LHCN-M2 (cell line): ENCODE measurements around the gene DCC. TPM values are rescaled to one million over a fixed set of nuclear protein-coding genes. Genes with fewer than 3 reads are reported as not detected.

Experiments used
- DNase-seq: peaks from one replicate; pipeline ENCODE4 v3.0.0-alpha.2; 2012; ENCODE audit warnings: low read depth
- total RNA-seq: library from RNA; depleted of rRNA; stranded (reverse); fragments of >200 nt; gene quantifications from 2 replicates; pipeline ENCODE4 v1.2.3, GENCODE V29; 2014

Gene DCC
- total RNA-seq, 1 experiment from 2014 or later, result not detected

DNA sequence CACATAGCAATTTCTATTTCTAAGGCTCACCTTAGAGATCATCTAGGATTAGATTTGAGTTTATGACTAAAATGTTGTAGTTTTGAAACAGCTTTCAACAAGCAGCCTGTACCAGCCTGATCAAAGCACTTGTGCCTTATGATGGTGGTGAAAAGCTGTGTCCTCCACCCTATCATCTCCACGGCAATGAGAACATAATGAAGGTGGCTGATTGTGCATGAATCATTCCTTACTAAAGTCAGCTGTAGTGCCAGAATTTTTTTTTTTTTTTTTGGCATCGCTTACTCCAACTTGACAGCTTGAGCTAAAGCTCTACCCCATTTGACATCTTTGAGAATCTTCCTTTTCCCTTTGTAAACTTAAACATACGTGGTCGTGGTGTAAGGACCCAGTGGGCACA is 86.0 kb downstream of the DCC start:
- DNase-seq, result no peak

DNA sequence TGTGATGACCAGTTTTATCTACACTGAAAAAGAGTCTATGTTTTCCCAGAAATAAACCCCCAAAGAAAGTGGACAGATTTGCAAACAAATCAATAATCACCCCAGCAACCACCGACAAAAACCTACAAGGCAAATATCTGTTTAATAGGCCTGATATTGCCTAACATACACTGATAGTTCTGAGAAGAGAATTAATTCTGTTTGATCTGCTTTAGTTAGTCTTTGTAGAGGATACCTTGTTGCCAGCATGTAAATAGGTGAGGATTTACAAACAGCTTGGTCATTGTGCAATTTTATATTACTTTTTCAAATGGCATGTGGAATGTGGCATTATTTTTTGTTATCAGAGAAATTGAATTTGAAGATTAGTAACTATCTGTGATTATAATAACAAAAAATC is 86.5 kb downstream of the DCC start:
- no peak for DNase-seq

DNA sequence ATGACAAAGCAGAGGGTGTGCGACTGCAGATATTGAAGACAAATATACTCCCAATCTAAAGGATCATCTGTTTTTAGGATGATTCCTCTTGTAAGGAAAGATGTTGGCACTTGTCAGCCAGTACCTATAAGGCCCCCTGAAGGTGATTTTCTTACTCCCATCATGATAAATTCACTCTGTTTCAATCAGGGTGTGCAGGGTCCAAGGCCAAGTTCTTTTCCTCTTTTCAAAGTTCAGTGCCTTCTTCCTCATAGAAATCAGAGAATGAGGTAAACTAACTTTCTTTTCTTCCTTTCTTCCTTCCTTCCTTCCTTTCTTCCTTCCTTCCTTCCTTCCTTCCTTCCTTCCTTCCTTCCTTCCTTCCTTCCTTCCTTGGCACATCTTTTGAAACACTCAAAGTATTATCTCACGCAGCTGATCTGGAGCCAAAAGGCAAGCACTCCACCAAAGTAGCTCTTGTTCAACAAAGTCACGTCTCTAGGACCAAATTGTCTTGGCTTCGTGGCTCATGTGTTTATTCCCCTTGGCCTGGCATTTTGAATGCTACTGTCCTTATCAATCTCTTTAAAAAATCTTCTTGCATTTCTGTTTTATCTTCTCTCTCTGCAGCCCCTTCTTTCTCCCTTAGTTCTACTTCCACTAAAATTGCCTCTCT is 87.7 kb downstream of the DCC start:
- DNase-seq, result no peak

DNA sequence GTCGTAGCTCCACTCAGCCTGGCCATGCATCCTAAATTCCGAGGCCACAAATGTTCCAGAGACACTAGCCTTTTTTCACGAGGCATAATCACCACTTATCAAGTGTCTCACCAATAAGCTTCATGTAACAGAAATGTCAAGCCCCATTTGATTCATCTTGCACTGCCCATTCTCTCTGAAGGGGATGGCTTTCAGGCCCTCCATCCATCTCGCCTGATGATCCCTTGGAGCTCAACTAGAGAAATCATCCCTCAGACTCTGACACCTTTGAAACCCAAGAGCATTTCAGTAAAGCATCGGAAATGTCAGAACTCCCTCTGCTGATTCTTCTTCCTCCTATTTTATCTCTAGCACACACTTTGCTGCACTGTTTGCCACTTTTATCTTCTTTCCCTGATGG is 91.7 kb downstream of the DCC start:
- no peak for DNase-seq

DNA sequence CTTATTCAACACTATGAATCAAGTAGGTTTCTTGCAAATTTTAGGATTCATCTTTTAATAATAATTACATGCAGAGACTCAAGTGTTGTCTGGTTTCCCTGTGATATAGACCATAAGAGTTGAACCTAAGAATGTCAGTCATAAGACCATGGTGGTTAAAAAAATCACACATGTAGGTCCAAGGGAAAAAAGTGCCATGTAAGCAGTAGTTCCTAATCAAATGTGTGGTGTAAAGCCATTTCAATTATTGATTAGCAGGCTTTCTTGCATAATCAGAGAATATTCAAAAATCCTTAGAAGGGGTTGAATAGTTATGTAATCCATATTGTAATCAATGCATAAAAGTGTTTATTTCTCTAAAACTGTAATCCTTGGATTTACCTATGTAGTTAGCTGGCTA is 93.8 kb downstream of the DCC start:
- DNase-seq, result no peak

DNA sequence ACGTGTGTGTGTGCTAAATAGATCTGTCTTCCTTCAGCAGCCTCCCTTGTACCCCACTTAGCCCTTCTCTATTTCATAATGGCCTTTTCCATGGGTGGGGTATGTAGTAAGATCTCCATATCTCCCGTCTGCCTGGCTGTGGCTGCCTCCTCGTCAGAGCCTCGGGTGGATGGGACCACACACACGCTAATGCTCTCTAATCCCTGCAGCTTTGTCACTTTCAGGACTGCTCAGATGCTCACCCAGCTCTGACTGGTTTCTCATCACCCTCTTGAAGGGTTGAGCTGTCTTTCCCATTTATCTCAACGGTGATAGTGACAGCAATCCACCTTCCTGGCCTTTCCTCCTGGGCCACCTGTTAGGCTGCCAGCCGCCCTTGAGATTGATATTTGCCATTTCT is 95.3 kb downstream of the DCC start:
- no peak for DNase-seq

DNA sequence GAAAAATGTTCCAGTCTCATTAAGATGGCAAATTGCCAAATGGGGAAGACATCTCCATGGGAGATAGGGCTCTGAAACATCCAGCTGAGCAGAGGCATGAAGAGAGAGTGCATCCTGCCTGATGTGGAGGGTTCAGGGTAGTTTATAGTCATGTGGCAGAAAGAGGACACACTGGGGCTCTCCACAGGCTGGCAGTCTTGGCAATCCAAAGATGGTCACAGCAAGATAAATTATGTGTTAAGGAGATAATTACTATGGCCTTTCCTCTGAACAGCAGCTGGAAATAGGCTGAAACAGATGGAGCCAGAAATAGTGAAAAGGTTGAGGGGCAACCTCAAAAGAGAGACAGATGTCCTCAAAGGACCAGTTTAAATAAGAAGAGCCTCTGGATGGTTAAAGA is 97.2 kb downstream of the DCC start:
- no peak for DNase-seq

DNA sequence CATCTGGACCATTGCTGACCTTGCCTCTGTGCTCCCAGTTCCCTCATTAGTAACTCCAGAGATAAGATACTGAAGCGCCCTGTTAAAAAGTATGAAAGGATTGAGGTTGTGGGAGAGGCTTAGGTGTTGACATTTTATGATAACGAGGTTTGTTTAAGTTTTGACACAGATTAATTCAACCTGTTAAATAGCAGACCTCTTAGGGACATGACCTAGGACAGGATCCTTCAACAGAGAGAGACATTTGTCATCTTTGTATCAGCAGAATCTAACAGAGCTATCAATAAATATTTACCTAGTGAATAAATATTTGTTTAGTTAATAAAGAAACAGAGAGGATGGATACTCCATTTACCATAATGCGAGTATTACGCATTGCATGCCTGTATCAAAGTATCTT is 99.5 kb downstream of the DCC start:
- no peak for DNase-seq

DNA sequence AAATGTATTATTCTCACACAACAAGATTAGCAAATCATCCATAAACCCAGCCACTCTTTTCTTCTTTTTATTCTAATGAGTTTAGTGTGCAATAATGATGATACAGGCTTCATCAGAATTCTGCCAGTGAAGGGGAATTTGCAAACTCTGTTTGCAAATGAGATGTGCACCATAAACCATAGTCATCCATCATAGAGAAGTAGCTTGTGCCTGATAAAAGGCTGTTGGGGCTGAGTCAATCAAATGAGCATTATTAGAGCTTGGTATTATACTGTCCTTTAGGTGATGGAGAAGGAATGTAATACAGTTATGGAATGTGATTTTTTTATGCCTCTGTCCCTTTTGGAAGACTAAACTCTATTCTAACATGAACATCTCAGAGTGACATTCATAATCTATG is 101.8 kb downstream of the DCC start:
- DNase-seq, result no peak

DNA sequence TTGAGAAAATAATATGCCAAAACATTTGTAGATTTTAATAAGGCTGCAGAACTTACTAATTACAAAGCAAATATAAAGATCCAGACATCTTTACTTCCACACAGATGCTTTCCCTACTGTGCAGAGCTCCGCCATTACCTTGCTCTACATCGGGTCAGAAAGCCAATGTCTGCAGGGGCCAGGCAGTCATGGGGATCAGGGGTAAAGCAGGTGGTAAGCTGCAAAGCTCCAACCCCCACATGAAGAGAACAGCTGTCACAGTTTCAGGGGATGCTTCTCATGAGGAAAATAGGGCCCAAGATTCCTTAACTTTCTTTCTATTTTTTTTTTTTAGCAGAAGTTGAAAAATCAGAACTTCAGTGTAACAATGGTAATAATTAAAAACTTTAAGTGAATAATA is 102.7 kb downstream of the DCC start:
- no peak for DNase-seq

DNA sequence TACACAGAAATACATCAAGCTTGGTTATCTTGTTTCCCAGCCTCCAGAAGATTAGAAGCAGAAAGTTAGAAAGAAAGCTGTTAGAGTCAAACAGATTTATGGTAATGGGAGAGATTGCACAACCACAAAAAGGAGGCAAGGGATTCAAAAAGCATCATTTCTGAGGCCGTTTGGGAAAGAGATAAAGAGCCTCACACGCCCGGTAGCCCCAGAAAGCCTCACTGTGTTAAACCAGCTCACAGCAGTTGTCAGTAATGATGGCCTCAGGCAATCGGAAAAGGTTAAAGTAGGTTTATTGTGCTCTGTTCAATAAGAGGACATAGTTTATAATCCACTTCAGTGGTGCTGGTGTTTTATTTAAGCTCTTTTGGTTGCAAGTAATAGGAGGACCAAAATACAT is 111.3 kb downstream of the DCC start:
- DNase-seq, result no peak

DNA sequence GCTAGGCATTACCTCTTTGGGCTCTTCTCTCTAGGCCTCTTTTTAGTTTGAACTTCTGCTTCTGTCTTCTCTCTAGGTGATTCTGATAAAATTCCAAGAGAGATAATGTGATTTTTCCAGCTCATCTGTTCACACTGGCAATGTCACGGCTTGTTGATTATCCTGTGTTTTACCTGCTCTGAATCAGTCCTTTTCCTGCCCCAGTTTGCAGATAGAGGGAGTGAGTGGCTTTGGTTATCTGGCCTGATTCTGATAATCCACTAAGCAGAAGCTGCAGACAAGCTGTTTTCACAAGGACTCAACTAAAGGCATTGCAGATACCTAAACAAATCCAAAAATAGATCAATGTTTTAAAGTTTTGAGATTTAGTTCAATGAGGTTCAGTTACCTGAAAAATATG is 111.9 kb downstream of the DCC start:
- DNase-seq, result no peak

DNA sequence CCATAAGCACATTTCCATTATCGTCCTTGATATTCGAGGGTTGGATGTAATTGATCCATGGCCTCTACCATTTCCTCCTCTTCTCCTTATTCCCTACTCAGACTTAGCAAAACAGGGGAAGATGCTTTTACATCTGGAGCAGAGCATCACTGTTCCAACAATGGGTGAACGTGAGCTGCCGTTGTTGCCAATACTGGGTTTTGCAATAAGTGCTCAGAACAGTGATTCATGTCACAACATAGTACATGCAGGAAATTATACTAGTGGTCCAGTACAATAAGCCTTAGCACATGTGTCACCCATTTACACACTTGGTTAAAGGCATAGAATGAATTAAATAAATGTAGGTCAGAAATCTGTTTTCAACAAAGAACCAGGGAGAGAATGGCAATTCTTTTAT is 112.4 kb downstream of the DCC start:
- no peak for DNase-seq

DNA sequence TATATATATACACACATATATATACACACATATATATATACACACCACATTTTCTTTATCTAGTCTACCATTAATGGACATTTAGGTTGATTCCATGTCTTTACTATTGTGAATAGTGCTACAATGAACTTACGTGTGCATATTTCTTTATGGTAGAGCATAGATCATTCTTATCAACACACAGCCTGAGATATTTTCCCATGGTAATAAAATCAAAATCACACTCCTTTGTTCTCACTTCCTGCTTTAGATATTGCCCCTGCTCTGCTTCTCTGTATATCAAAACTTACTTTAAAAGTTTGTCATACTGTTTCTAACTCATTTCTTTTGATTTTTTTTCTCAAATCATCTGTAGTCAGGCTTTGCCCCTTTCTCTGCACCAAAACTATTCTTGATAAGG is 119.9 kb downstream of the DCC start:
- no peak for DNase-seq

DNA sequence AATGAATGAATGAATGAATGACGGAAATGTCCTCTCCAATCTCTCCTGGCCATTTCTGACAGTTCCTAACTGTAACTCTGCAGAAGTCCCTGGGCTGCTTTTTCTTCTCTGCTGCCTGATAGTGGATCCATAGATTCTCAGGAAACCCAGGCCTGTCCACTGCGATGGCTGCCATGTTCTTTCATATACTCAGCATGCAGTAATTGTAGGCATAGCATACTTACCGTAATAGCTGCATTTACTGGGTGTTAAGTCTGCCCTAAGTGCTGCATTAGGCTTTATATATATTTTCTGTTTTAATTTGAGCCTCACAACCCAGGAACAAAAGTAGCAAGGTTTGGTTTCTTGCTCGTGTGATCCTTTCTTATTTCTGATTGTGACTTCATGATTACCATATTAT is 122.9 kb downstream of the DCC start:
- no peak for DNase-seq

DNA sequence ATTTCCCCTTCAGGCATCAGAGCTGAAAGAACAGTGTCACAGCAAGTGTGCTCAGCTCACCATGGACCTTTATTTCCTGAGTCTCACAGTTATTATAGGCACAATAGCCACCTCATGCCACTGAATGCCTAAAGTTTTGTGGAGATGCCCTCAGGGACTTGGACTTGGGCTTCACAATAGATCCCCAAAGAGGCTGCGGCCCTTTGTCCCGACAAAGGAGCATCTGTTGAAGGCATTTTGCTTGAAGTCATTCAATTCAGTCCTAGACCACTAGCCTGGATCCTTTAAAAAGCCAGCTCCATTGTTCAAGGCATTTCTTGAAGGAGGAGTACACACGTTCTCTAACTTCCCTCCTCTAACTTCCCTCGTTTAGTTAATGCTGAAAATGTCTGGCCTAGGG is 125.4 kb downstream of the DCC start:
- DNase-seq, result no peak

DNA sequence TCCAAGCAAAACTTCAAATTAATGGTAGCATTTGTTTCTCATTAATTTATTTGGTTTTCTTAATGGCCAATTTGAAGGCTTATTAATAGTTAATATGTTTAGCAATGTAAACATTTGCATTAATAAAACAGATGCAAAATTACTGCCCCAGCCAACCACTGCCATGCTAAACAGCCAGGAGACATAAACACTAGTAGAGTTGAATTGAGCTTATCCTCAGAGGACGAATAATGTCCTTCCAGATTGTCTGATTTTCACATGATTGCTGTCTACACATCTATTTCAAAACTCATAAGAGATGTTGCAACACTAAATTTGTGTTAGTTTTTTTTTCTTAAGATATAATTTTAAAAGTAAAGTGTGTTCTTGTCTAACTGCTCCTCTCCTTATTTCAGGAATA is 128.5 kb downstream of the DCC start:
- DNase-seq, result no peak

DNA sequence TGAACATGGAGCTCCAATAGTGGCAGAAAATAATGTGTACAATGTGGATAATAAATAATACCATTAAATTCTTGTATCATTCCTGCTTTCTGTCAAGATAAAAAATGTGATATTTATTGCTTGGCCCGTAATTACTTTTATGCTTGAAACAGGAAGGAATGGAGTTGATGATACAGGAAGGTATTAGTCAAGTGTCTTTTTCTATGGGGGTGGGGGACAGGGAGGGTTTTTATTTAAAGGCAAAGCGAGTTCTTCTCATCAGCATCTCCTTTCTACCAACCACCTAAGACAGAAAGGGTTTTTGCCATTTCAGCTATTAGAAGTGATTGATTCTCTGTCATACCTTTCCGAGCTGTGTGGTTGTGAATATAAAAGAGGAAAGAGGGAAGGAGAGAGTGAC is 135.3 kb downstream of the DCC start:
- DNase-seq, result no peak

DNA sequence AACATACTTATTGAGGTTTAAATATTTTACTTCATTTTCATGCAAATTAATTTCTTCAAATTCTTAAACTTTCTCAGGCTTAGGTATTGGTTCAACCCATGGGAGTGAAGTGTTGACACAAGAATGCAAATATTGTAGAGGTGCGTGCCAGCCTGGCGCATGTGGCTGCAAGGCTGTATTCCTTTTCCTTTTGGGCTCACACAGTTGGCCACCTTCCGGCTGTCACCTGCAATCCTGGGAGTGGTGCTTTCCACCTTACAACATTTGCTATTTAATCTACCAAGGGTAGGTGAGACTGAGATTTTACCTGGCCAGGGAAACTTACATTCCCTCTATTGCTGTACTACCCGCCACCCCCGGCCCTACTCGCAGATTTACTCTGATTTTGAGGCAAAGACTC is 141.1 kb downstream of the DCC start:
- no peak for DNase-seq

DNA sequence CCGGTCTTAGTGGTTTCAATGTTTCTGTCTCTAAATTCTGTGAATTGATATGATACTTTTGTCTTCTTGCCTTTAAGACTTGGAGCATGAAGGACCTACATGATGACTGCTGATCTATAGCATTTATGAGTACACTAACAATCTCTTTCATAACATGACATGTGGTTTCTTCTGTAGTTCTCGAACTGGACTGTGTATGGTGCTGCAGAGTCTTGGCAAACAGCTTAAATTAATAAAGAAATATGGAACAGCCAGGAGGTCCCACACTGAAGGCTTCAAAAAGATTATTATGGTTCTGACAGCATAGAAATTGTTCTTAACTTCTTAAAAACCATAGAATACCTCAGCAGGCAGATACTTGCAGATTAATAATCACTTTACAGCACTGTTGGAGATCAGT is 145.0 kb downstream of the DCC start:
- no peak for DNase-seq

DNA sequence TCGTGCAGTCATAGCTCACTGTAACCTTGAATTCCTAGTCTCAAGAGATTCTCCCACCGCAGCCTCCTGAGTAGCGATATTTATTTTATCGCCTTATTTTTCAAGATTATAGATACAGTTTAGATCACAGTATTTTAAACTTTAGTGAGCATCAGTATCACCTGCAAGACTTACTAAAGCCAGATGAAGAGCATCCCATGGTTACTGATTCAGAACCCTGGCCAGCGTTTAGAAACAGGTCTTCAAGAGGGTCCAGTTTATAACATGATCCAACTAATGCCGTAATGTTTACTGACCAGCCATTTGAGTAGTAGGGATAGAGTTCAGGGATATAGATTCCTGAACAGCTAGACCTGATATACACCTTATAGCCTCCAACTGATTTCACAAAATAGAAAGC is 146.1 kb downstream of the DCC start:
- DNase-seq, result no peak

DNA sequence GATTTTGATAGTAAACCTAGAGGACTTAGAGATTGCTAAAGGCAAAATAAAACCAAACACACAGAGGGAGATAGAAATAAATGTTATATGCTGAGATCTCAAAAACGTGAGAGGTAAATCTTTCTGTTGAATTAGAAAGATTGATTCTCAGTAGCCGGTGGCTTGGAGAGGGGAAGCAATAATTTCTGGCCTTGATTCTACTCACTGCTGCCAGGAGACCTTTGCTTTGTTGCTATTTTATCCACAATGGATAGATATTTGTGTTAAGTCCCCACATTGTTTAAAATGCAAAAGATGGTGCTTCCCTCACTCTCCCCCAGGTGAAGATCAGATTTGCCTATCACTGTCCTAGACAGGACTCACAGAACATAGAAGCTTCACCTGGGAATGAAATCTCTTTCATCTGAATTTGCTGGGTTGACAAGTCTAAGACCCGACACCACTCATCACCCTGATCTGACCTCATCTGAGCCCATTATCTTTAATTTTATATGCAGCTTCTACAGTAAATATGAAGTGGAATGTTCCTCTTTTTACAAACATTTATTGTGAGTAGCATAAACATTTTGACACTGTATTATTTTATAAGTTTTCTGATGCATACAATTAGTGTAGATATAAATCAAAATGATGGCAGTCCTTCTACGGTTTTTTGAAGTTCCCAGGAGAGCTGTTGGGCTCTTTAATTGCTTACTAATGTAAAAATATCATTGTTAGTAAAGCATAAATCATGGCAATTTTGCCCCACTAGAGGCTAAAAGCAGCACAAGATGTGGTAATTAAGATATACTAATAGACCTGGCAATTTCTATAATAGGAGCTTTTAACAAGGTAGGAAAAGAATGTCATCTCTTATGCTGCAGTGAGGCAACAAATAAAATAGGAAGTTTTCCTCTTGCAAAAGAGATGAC is 149.7 kb downstream of the DCC start:
- DNase-seq, result no peak

DNA sequence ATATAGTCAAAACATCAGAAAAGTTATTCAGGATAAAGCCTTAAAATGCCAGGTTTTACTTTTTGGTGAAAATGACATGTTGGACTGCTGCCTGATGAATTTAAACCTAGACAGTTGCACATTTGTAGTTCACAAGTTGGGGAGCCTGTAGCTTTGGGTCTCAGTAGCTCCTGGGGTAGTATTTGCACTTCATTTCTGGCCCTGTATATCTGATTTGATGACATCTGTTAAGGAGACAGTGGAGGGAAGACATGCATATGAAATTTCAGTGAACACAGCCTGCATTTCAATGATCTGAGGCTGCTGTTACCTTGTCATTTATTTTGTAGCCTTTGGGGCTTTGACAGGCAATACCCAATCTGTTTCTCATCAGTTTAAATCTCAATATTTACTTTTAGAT is 156.4 kb downstream of the DCC start:
- no peak for DNase-seq
